Islet precursor cell (in vitro differentiated cells): ENCODE measurements around the gene ADD1.

Experiments used
- DNase-seq: peaks from one replicate; pipeline ENCODE4 v3.0.0-alpha.2; 2018

The ADD1 gene

DNA sequence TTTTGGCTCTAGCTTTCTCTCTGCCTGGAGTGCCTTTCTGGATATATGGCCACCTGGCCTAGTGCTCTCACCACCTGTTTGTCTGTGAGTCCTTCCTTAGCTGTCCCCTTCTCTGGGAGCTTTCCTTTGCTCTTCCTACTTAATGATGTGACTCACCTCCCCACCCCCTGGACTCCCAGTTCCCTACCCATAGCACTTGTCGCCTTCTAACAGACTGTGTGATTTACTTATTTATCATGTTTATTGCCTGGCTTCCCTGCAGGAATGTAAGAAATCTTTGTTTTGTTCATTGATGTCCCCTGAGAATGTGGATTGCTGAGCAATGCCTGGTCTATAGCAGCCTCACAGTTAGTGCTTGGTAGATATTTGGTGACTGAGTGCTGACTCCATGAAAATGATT is 18.9 kb downstream of the ADD1 start:
- DNase-seq, result peak; percentile 60

DNA sequence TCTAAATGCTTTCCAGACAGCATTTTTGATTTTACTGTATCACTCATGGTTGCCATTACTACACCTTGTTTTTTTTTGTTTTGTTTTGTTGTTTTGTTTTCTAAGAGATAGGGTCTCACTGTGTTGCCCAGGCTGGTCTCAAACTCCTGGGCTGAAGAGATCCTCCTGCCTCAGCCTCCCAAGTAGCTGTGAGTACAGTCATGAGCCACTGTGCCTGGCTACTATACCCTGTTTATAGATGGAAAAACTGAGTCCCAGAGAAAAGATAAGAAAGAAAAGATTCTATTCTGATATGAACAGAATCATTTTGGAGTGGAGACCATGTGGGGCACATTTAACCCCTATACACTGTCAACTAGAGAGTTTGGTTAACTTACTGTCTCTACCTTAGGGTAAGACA is 20.0 kb downstream of the ADD1 start:
- DNase-seq, result no peak

GRCh38 chr4:2865196-2865780 is 21.6 kb downstream of the ADD1 start:
- no peak for DNase-seq

GRCh38 chr4:2866160-2866861 is 22.7 kb downstream of the ADD1 start:
- DNase-seq, result no peak

DNA sequence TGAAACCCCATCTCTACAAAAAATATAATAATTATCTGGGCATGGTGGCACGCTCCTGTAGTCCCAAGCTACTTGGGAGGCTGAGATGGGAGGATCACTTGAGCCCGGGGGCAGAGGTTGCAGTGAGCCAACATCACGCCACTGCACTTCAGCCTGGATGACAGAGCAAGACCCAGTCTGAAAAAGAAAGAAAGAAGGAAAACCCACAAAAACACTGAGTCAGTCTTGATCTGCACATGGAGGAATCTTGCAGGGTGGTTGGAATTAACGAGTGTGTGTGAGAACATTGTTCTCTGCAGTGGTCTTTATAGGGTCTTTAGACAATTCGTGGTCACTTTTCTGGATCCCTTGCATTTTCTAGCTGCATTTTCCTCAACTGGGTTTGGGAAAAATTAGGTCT is 23.2 kb downstream of the ADD1 start:
- no peak for DNase-seq

DNA sequence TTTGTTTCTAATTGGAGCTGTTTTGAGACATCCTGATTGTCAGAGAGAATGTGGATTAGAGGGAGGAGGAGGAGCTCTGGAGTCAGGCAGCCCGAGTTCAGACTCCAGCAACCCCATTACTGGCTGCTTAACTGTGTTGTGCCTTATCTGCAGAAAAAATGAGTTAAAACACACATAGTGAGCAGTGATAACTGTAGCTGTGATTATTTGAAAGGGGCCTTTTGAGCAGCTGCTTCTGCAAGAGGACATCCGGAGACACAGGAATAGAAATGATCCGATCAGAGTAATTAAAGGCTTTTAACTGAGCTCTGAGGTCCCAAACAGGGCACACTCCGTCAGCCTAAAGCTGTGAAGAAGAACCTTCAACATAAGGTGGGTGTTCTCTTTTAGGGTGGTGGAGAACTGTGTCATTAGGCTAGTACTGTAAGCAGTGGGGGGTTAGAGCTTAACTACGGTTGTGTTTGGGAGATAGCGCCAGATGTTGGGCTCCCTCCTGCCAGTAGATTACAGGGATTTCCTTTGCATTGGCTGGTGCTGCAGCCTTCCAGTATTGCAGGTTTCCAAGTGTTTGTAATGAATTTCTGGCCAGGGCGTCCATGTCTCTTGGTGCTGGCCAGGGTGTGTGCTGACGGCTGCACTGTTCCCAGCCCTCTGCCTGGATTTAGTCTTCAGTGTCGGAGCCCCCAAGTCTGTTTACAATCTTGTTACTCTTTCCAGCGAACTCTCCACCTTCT is 24.3 kb downstream of the ADD1 start:
- DNase-seq, result no peak

DNA sequence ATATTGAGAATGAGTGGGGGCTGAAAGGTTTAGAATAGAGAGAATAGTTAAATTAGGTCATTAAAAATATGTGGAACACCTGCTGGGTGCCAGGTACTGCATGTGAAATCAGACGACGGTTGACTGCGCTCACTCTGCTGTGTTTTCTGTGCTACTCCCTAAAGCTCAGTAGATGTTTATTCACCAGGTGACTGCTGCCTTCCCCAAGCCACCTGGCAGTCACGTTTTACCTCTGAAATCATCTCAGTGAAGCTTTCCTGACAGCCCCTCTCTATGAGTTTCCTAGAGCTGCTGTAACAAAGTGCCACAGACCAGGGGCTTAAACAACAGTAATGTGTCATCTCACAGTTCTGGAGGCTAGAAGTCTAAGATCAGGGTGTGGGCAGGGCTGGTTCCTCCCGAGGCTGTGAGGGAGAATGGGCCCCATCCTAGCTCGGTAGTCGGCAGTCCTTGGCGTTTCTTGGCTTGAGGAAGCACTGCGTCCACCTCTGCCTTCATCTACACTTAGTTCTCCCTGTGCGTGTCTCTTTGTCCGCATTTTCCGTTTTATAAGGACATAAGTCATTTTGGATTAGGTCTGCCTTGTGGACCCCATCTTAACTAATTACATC is 25.3 kb downstream of the ADD1 start:
- DNase-seq, result no peak

GRCh38 chr4:2869659-2870058 is 26.0 kb downstream of the ADD1 start:
- DNase-seq, result no peak

- DNase-seq, result no peak
Observed at GRCh38 chr4:2870082-2870481, 26.4 kb downstream of the ADD1 start.

GRCh38 chr4:2871466-2871865 is 27.8 kb downstream of the ADD1 start:
- DNase-seq, result no peak

DNA sequence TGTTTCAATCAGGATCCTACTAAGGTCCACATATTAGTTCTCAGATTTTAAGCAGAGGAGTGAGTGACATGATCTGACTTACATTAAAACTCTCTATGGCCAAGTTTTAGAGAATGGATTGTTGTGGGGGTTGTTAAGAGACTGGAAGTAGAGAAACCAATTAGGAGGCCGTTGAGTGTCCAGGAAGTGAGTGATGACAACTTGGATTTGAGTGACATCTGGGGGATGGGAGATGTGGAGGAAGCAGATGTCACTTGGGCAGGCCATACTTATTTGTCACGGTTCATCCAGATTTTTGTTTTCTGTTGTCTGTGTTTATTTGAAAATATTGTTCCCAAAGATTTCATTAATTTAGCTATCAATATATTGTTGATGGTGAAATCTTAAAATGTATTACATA is 28.3 kb downstream of the ADD1 start:
- DNase-seq, result no peak

- no peak for DNase-seq
Observed at GRCh38 chr4:2873329-2873728, 29.7 kb downstream of the ADD1 start.

DNA sequence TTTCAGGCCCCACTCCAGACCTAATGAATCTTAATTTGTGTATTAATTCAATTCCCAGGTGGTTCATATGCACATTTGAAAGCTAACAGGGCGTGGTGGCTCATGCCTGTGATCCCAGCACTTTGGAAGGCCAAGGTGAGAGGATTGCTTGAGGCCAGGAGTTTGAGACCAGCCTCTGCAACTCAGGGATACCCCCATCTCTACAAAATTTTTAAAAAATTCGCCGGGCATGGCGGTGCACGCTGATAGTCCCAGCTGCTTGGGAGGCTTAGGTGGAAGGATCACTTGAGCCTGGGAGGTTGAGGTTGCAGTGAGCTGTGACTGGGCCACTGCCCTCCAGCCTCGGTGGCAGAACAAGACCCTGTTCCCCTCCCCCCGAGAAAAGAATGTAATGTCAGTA is 31.2 kb downstream of the ADD1 start:
- peak; percentile 41 for DNase-seq

- DNase-seq, result no peak
Observed at GRCh38 chr4:2875556-2875955, 31.9 kb downstream of the ADD1 start.

- DNase-seq, result peak; percentile 24
Observed at GRCh38 chr4:2878346-2878745, 34.7 kb downstream of the ADD1 start.

DNA sequence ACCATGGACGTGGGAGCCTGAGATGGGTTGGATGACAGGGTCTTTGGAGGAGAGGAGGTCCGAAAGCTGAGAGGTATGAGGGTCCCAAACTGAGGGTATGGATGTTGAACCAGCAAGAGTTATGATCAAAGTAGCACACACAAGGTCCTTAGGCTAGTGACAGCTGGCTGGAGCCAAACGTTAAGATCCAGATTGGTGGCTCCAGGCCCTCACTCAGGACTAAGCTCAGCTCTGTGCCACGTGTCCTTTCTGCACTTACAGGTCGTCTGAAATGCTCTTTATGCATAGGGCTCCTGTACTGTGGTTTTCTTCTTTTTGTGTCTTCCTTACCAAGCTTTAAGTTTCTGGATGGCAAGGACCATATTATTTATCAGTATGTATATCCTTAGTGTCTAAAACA is 35.4 kb downstream of the ADD1 start:
- peak; percentile 32 for DNase-seq

- no peak for DNase-seq
Observed at GRCh38 chr4:2881431-2881830, 37.8 kb downstream of the ADD1 start.

DNA sequence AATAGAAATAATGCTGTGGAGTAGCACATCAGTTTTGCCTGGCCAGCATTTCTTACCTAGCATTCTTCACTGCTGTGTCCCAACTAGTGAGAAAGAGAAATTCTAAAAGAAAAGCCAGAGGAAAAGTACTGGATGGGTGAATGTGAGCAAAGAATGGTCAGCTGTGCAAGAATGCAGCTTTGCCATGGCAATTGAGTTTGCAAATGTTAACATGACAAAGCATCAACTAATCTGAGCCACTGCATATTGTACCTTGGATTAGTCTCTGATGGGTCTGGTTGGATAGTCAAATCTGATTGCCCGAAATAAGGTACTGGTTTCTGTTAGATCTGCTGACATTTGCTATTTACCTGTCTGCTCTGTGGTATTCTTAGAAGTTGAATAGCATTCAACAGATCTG is 38.7 kb downstream of the ADD1 start:
- DNase-seq, result no peak

- DNase-seq, result no peak
Observed at GRCh38 chr4:2886161-2886560, 42.5 kb downstream of the ADD1 start.

DNA sequence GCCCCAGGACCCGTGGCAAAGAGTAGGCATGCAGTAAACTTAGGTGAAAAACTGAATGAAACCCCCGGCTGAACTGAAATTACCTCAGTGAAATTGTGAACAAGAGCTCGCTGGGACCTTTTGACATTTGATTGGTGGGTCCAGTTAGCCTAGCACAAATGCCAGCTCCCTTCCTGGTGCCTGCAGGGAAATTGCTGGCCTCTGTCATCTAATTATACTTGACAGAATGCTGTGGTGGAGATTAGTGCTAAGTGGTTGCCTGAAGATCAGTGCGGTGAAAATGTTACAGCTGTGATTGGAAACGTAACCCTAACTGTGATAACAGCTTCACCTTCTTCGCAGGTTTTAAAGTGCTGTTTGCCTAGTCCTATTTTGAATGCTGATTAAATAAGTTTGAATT is 43.0 kb downstream of the ADD1 start:
- peak; percentile 73 for DNase-seq

DNA sequence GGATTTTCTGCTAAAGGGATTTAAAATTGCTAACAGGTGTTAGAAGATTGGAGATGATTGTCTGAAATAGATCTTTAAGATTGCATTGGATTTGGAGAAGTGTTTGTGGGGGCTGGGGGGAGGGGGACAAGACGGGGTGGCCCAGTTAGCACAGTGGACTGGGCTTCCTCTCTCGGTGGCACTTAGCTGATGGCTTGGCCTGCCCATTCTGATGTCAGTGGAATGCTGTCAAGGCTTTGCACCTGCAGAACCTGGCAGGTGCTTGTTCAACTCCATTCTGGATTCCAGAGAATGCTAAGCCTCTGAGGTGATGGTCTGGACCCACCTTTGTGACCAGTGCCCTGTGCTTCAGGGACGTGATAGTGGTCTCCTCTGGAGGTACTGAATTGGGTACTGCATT is 43.7 kb downstream of the ADD1 start:
- no peak for DNase-seq

DNA sequence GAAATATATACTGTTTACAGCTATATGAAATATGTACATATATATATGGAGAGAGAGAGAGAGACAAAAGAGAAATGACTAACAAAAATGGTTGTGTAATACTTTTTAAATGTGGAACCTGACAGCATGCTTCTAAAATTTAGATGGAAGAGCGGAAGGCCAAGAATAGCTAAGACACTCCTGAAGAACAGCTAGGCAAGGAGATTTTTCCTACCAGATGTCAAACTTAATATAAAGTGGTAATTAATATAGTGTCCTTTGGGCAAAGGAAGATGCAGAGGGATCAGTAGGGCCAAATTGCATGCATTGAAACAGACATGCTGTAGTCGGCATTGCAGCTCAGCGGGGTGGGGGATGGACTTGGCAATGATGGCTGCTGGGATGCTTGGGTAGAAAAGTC is 45.2 kb downstream of the ADD1 start:
- DNase-seq, result no peak

- no peak for DNase-seq
Observed at GRCh38 chr4:2891294-2891693, 47.6 kb downstream of the ADD1 start.

- peak; percentile 4 for DNase-seq
Observed at GRCh38 chr4:2893772-2894171, 50.1 kb downstream of the ADD1 start.
